ENCODE data around the gene ARID4B. TPM values are rescaled to one million over a fixed set of nuclear protein-coding genes. Genes with fewer than 3 reads are reported as not detected.

ARID4B gene
- total RNA-seq, 4 donors from 2014 or later, result 26.7 to 49.2 (median 39.1) TPM

DNA sequence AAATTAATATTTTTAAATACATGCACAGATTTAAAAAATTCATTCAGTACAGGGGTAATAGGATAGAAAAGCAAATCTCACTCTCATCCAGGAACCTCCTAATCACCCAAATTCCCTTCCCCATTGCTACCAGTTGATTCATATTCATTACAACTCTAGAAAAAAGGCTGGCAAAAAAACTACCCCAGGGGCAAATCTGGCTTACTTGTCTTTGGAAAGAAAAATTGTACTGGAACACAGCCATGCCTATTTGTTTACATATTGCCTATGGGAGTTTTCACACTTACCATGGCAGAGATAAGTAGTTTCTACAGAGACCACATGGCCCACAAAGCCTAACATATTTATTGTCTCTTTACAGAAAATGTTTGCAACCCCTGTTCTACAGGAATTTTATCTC, 158.0 kb downstream of the ARID4B start:
- Histone ChIP-seq H3K9me3 (no peaks in the 10 kb centered on the region), H3K36me3 (peaks cover 5 to 83% of the 10 kb centered on the region in 2 donors), H3K4me1 (no peaks in the 10 kb centered on the region), H3K27ac (no peak overlapping the region), H3K27me3 (no peaks in the 10 kb centered on the region), H3K4me3 (no peak overlapping the region)
- TF ChIP-seq POLR2AphosphoS5 (IDR thresholded peaks at IDR 0.05), result no peak
- TF ChIP-seq, protein P1, sequence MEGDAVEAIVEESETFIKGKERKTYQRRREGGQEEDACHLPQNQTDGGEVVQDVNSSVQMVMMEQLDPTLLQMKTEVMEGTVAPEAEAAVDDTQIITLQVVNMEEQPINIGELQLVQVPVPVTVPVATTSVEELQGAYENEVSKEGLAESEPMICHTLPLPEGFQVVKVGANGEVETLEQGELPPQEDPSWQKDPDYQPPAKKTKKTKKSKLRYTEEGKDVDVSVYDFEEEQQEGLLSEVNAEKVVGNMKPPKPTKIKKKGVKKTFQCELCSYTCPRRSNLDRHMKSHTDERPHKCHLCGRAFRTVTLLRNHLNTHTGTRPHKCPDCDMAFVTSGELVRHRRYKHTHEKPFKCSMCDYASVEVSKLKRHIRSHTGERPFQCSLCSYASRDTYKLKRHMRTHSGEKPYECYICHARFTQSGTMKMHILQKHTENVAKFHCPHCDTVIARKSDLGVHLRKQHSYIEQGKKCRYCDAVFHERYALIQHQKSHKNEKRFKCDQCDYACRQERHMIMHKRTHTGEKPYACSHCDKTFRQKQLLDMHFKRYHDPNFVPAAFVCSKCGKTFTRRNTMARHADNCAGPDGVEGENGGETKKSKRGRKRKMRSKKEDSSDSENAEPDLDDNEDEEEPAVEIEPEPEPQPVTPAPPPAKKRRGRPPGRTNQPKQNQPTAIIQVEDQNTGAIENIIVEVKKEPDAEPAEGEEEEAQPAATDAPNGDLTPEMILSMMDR (IDR thresholded peaks at IDR 0.05), result no peak
- TF ChIP-seq EP300 (IDR thresholded peaks at IDR 0.05), result no peak
- TF ChIP-seq POLR2A (IDR thresholded peaks at IDR 0.05), result no peak
- ATAC-seq, result no peak

- Histone ChIP-seq H3K27me3 (no peaks in the 10 kb centered on the region), H3K9me3 (no peaks in the 10 kb centered on the region), H3K36me3 (peaks cover 5 to 71% of the 10 kb centered on the region in 2 donors), H3K4me3 (no peak overlapping the region), H3K27ac (no peak overlapping the region), H3K4me1 (no peaks in the 10 kb centered on the region)
- 83 to 94% methylated on average over 1 to 3 of the region's 3 CpGs for WGBS, 2 donors (ENCODE audit: low coverage in 1 of 2)
- ATAC-seq, result no peak
- TF ChIP-seq EP300 (IDR thresholded peaks at IDR 0.05), result no peak
- no peak for TF ChIP-seq POLR2A (IDR thresholded peaks at IDR 0.05)
- TF ChIP-seq, protein P1 (IDR thresholded peaks at IDR 0.05), result no peak
- TF ChIP-seq POLR2AphosphoS5 (IDR thresholded peaks at IDR 0.05), result no peak
Observed at GRCh38 chr1:235168375-235168774, 159.6 kb downstream of the ARID4B start.

DNA sequence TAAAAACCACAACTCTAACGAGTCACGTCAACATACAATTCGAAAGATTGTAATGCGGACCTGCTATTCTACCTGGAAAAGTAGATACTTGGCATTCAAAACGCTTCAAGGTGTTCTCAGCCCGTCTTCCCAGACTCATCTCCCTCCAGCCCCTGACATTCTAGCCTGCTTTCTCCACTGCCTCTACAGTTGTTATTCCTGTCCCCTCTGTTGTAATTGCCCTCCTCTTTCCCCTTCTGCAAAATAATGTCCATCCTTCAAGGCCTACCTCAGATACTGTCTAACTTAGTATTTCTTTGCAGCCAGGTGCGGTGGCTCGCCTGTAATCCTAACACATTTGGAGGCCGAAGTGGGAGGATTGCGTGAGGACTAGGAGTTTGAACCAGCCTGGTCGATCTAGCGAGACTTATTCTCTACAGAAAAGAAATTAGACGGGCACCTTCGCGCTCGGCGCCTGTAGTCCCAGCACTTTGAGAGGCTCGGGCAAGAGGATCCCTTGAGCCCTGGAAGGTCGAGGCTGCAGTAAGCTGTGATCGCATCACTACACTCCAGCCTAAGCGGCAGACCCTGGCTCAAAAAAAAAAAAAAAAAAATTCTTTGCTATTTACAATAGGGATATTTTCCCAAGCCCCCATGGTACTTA, 166.2 kb downstream of the ARID4B start:
- H3K36me3 ChIP-seq, result peaks cover 0 to 34% of the 10 kb centered on the region in 2 donors
- H3K27me3 ChIP-seq, result no peaks in the 10 kb centered on the region
- TF ChIP-seq, protein P1 (IDR thresholded peaks at IDR 0.05), result no peak
- TF ChIP-seq POLR2A (IDR thresholded peaks at IDR 0.05), result no peak
- TF ChIP-seq EP300 (IDR thresholded peaks at IDR 0.05), result no peak
- no peak for TF ChIP-seq POLR2AphosphoS5 (IDR thresholded peaks at IDR 0.05)
- 51 to 59% methylated on average over 16 to 21 of the region's 21 CpGs for WGBS, 2 donors (ENCODE audit: low coverage in 1 of 2)
- H3K4me1 ChIP-seq, result peaks cover 0 to 46% (median 3%) of the 10 kb centered on the region in 3 donors
- H3K9me3 ChIP-seq, result no peaks in the 10 kb centered on the region
- no peak for ATAC-seq
- peak overlapping the region; percentile 67 to 93 (median 91) for H3K27ac ChIP-seq
- H3K4me3 ChIP-seq, result peak overlapping the region; percentile 51 to 75

DNA sequence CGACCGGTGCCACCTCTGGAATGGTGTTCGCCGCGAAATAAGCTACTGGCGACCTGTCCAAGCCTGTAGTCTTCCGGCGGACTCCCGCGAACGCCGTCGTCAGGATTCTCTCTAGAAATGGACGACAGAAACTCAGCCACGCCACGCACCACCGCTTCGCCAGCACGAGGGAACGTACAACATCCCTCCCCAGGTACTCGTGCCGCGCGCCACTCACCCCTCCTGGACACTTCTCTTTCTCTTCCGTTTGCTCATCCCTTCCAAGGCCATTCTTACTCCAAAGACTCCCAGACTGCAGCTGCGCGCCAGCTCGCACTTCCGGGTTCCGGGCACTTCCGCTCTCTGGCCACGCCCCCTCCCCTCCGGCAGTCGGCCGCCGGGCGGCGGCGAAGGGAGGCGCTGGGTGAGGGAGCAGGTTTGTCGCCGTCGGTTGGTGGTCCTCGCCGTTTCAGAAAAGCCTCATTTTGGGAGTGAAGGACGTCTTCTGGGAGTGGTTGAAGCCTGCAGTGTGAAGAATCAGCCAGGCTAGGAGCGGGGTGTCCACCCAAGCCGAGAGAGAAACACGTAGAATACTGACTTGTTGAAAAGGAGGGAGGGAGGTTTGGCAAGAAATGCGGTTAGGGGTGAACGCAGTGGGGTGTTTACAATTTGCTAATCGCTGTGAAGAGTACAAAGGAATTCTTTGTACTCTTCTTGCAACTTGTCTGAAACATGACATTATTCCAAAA, 166.9 kb downstream of the ARID4B start, which contains the start of gene RBM34:
RBM34 (minus strand) TSS at position 294 of the 728 bp plus-strand sequence; CDS start at position 270, 24 bp downstream.
- H3K9me3 ChIP-seq, result no peaks in the 10 kb centered on the region
- peak; percentile 92 to 97 for TF ChIP-seq POLR2A (IDR thresholded peaks at IDR 0.05)
- TF ChIP-seq, protein P1 (IDR thresholded peaks at IDR 0.05), result peak in 3 of 4 experiments; percentile 42 to 46 (median 43)
- no peak for TF ChIP-seq EP300 (IDR thresholded peaks at IDR 0.05)
- peak; percentile 96 for TF ChIP-seq POLR2AphosphoS5 (IDR thresholded peaks at IDR 0.05)
- peaks cover 0 to 39% of the 10 kb centered on the region in 2 donors for H3K36me3 ChIP-seq
- H3K27me3 ChIP-seq, result no peaks in the 10 kb centered on the region
- ATAC-seq, result peak; percentile 97
- peak within 1 kb of the TSS; percentile 67 to 93 (median 91) for H3K27ac ChIP-seq
- H3K4me1 ChIP-seq, result peaks cover 0 to 50% (median 3%) of the 10 kb centered on the region in 3 donors
- 0% methylated on average over 7 to 27 of the region's 52 CpGs for WGBS, 2 donors (ENCODE audit: low coverage in 1 of 2)
- H3K4me3 ChIP-seq, result peak within 1 kb of the TSS; percentile 51 to 75

All from gastroesophageal sphincter (tissue), 4 donors.